Left lung (tissue), 10 donors: ENCODE data around the gene FAM78B. TPM values are rescaled to one million over a fixed set of nuclear protein-coding genes. Genes with fewer than 3 reads are reported as not detected.

ENCODE experiments used
- ATAC-seq: fragments of 200-7000 bp; cut with Tn5 transposase; one replicate; pipeline ENCODE4 v1.9.1; 2020; ENCODE audit warnings: moderate library complexity
- DNase-seq, 4 donors: peaks; one replicate each; pipeline ENCODE4 v3.0.0-alpha.2; 2013 to 2020
- H3K27ac ChIP-seq, 2 donors: fragments of 200-600 bp; sonication (generic) in 1 of 2; one replicate each; pipeline versions ENCODE4 v1.5.0 to v1.8.0; 2020 to 2021
- H3K27me3 ChIP-seq, 2 donors: fragments of 200-600 bp; sonication (generic) in 1 of 2; one replicate each; pipeline versions ENCODE4 v1.5.0 to v1.8.0; 2020 to 2021
- H3K36me3 ChIP-seq, 2 donors: fragments of 200-600 bp; sonication (generic) in 1 of 2; one replicate each; pipeline versions ENCODE4 v1.5.0 to v1.8.0; 2020 to 2021
- H3K4me1 ChIP-seq, 2 donors: fragments of 200-600 bp; one replicate each; pipeline ENCODE4 v1.8.0; 2021
- H3K4me3 ChIP-seq, 2 donors: fragments of 200-600 bp; sonication (generic) in 1 of 2; one replicate each; pipeline versions ENCODE4 v1.5.0 to v1.8.0; 2020 to 2021; ENCODE audit warnings: mild to moderate bottlenecking in 1 of 2
- H3K9me3 ChIP-seq, 2 donors: fragments of 200-600 bp; sonication (generic) in 1 of 2; one replicate each; pipeline versions ENCODE4 v1.5.0 to v1.8.0; 2020 to 2021
- intact Hi-C, 2 donors: fragments of 100-400 bp; cut with DNase I; formaldehyde crosslinking; loops; one replicate each; pipeline versions ENCODE4 v1.11.2 to v1.14.2; 2022
- polyA plus RNA-seq, 6 donors: library from polyadenylated mRNA; unstranded; fragments of 120-200 nt; gene quantifications; one replicate each; pipeline ENCODE4 v1.2.1, GENCODE V29; 2013; ENCODE audit not compliant: insufficient read length in 6 of 6
- total RNA-seq, 2 donors: library from RNA; stranded (reverse); fragmentation: NEBNext Ultra II Directional; extraction: Animal tissue kit (Norgen Biotek cat#: 25700); gene quantifications; one replicate each; pipeline ENCODE4 v1.2.1, GENCODE V29; 2021
- TF ChIP-seq, protein P1 (sequence below), 2 donors: fragments of 200-600 bp; sonication (generic) in 1 of 2; IDR thresholded peaks; one replicate each; pipeline versions ENCODE4 v1.5.0 to v1.8.0; 2021; ENCODE audit warnings: antibody characterized with exemption in 2 of 2
- donor health status: DM: no; HTN: yes; CAD: no.
- donor health status: DM: no; HTN: no; CAD: no.

Gene FAM78B
- total and polyA plus RNA-seq, 8 donors = 0.81 to 1.1 (median 0.92) TPM

DNA sequence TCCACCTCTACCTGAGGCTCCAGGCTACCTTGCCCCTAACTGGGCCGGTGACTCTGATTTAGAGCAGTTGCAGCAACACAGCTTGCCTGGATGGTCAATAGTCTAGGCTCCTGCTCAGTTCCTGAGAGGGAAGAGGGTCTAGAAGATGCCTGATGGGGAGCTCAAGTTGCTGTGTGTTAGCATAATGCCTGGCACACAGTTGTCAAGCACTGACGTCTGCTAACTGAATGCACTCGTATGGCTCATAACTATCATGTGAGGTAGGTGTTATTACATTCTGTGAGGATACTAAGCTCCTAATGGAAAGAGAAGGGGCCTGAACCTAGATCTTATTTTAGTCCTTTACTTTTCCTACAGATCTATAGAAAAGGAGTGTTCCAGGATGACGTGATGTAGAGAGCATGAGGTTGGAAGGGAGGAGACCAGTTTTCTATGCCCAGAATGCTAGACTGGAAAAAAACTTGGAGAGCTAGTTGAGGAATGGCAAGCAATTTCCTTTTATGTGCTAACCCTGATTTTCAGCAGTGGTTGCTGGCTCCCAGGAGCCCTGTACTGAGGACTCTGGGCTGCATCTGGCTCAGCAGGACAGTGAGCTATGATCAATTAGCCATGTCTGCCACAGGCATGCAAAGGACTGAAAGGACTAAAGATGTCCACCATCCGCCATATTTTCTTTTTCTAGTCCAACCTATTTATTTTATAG is 30.0 kb downstream of the FAM78B start:
- H3K4me3 ChIP-seq = no peak overlapping the region
- ATAC-seq (no peak), DNase-seq (no peak)
- no peak overlapping the region for H3K27ac ChIP-seq
- H3K4me1 ChIP-seq = no peaks in the 10 kb centered on the region
- intact Hi-C loops = no loop called here
- no peaks in the 10 kb centered on the region for H3K9me3 ChIP-seq
- H3K27me3 ChIP-seq = no peaks in the 10 kb centered on the region
- H3K36me3 ChIP-seq = no peaks in the 10 kb centered on the region
- TF ChIP-seq, protein P1, sequence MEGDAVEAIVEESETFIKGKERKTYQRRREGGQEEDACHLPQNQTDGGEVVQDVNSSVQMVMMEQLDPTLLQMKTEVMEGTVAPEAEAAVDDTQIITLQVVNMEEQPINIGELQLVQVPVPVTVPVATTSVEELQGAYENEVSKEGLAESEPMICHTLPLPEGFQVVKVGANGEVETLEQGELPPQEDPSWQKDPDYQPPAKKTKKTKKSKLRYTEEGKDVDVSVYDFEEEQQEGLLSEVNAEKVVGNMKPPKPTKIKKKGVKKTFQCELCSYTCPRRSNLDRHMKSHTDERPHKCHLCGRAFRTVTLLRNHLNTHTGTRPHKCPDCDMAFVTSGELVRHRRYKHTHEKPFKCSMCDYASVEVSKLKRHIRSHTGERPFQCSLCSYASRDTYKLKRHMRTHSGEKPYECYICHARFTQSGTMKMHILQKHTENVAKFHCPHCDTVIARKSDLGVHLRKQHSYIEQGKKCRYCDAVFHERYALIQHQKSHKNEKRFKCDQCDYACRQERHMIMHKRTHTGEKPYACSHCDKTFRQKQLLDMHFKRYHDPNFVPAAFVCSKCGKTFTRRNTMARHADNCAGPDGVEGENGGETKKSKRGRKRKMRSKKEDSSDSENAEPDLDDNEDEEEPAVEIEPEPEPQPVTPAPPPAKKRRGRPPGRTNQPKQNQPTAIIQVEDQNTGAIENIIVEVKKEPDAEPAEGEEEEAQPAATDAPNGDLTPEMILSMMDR (IDR thresholded peaks at IDR 0.05) = no peak

DNA sequence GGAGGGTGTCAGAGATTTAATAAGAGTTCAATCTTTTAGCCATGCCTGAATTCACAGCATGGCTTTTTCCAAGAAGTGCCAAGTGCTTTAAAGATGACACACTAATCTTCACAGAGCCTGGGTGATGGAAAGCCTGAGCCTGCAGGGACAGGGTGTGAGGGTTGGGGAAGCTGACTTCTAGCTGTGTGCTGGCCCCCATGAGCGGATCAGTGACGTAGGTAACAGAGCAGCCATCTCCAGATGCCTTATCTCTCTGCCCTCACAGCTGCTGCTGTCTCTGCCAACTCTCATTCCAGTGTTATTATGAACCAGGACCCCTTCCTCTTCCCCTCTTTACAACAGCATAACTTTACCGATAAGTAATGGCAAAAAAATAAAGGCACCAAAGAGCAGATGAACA is 30.6 kb downstream of the FAM78B start:
- H3K4me1 ChIP-seq = no peaks in the 10 kb centered on the region
- no peaks in the 10 kb centered on the region for H3K27me3 ChIP-seq
- H3K36me3 ChIP-seq = no peaks in the 10 kb centered on the region
- TF ChIP-seq, protein P1 (IDR thresholded peaks at IDR 0.05) = no peak
- DNase-seq = no peak
- H3K9me3 ChIP-seq = no peaks in the 10 kb centered on the region
- no peak overlapping the region for H3K27ac ChIP-seq
- no peak for ATAC-seq
- intact Hi-C loops = no loop called here
- no peak overlapping the region for H3K4me3 ChIP-seq

DNA sequence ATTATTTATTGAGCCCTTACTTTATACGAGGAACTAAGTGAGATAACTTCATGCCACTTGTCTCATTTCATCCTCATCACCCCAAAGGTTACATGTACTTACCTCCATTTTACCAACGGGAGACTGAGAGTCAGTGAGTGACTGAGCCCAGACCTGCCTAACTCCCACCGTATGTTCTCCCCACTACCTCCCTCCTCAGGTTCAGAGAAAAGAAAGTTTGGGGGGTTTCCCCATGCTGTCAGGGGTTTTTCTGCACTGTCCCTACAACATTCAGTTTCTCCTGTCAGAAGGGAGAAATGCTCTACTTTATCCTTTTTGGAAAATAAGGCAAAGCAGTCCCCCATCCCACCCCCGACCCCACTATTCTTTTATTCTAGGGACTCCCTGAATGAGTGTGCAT is 32.9 kb downstream of the FAM78B start:
- intact Hi-C loops = no loop called here
- Histone ChIP-seq H3K27me3 (no peaks in the 10 kb centered on the region), H3K4me1 (no peaks in the 10 kb centered on the region), H3K9me3 (no peaks in the 10 kb centered on the region), H3K36me3 (no peaks in the 10 kb centered on the region), H3K27ac (no peak overlapping the region), H3K4me3 (no peak overlapping the region)
- no peak for ATAC-seq
- DNase-seq = no peak
- TF ChIP-seq, protein P1 (IDR thresholded peaks at IDR 0.05) = no peak

DNA sequence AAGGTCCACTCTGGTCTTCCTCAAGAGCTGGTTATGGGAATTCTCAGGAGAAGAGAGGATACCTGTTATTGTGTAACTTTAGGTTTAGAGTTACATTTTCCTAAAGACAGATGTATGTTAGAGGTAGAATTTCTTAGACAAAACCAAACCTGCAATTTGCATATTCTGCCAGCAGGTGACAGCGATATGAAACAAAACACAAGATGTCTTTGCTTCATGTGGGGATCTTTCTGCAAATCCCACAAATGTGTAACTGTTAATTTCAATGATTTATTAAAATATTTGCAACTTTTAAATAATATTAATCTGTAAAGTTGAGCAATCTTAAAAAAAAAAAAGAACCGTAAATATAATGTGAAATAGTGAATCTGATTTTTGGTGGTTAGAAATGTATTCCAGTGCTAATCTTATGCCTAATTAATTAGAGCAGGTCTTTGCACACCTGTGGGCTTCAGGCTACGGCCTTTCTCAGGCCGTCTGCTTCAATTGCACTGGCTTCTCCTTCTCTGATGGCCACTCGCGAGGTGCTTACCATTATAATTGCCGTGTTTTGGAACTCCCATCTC is 33.4 kb downstream of the FAM78B start:
- TF ChIP-seq, protein P1 (IDR thresholded peaks at IDR 0.05) = peak in 1 of 2 donors; percentile 25
- DNase-seq (no peak), ATAC-seq (no peak)
- intact Hi-C loops = no loop called here
- no peaks in the 10 kb centered on the region for H3K27me3 ChIP-seq
- no peaks in the 10 kb centered on the region for H3K4me1 ChIP-seq
- no peaks in the 10 kb centered on the region for H3K9me3 ChIP-seq
- no peaks in the 10 kb centered on the region for H3K36me3 ChIP-seq
- H3K4me3 ChIP-seq = no peak overlapping the region
- no peak overlapping the region for H3K27ac ChIP-seq

DNA sequence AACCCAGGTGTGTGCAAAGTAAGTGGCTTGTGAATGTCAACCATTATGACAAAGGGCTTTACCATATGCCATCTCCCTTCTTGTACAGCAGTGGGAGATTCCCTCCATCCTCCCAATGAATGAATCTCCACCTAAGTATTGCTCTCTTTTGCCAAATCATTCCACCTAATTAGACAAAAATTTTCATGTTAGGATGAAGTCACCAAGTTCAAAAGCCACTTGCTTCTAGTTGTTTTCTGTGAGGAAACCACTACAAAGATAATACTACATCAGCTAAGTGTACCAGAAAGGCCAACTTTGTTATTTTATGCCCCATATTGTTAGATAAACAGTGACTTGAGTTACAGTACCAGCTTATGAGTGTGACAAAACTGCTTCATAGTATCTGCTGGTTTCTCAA is 34.3 kb downstream of the FAM78B start:
- H3K27ac ChIP-seq = no peak overlapping the region
- intact Hi-C loops = no loop called here
- ATAC-seq = no peak
- H3K27me3 ChIP-seq = no peaks in the 10 kb centered on the region
- H3K36me3 ChIP-seq = no peaks in the 10 kb centered on the region
- TF ChIP-seq, protein P1 (IDR thresholded peaks at IDR 0.05) = no peak
- no peaks in the 10 kb centered on the region for H3K9me3 ChIP-seq
- no peak for DNase-seq
- no peaks in the 10 kb centered on the region for H3K4me1 ChIP-seq
- H3K4me3 ChIP-seq = no peak overlapping the region
